Urothelium cell line (cell line): ENCODE measurements around the gene SGK1.
"Not testable (repeated sequence)": the region's sequence is repeated elsewhere in the genome, so short reads cannot be mapped to it uniquely, and the experiment has no call there.

ENCODE experiments used
- DNase-seq: peaks from one replicate; pipeline ENCODE4 v3.0.0; 2011; ENCODE audit warnings: low spot score, mixed read lengths
- FAIRE-seq: peaks from 2 replicates; lab custom pipeline; 2011; peaks lifted over from hg19 to GRCh38; lab: Jason Lieb, UNC

The SGK1 gene

DNA sequence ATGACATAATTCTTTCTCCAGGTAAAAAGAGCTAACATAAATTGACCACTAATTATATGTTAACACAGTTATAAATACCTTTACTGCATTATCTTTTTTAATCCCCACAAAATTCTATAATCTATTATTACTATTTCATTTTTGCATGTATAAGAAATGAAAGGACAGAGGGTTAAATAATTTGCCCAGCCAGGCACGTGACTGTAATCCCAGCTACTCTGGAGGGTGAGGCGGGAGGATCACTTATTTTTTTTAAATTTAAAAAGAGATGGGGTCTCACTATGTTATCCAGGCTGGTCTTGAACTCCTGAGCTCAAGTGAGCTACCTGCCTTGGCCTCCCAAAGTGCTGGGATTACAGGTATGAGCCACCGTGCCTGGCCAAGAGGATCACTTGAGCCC, 121.9 kb downstream of the SGK1 start:
- FAIRE-seq: no peak
- no peak for DNase-seq

DNA sequence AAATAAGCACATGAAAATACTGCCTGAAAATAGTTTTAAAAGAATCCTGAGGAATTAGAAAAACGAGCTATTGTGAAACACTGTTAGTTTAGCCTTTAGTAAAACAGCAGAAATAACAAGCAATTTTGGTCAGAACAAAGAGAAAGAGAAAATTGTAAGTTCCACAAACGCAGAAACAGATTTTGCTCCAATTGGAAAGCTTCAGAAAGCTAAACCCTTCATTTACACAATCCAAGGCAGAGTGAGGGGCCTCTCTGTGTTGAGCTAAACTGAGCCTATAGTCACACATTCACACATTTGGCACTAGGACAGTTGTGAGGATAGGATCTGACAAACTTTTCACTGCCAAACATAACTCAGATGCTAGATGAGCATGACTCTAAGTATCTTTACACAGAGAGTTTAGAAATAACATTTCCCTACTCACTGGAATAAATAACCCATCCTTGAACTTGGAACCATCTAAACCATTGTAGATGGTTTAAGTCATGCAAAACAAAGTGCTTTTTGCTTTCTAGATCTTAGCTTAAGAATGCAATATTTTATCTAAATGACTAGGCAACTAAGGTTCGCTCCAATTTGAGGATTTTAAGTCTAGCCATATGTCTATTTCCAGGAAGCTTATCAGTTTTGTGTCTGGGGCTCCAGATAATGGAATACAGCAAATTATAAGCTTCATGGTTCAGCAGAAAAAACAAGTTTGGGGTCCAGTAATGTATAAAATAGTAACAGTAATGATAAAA, 122.6 kb downstream of the SGK1 start:
- FAIRE-seq (no peak), DNase-seq (no peak)

DNA sequence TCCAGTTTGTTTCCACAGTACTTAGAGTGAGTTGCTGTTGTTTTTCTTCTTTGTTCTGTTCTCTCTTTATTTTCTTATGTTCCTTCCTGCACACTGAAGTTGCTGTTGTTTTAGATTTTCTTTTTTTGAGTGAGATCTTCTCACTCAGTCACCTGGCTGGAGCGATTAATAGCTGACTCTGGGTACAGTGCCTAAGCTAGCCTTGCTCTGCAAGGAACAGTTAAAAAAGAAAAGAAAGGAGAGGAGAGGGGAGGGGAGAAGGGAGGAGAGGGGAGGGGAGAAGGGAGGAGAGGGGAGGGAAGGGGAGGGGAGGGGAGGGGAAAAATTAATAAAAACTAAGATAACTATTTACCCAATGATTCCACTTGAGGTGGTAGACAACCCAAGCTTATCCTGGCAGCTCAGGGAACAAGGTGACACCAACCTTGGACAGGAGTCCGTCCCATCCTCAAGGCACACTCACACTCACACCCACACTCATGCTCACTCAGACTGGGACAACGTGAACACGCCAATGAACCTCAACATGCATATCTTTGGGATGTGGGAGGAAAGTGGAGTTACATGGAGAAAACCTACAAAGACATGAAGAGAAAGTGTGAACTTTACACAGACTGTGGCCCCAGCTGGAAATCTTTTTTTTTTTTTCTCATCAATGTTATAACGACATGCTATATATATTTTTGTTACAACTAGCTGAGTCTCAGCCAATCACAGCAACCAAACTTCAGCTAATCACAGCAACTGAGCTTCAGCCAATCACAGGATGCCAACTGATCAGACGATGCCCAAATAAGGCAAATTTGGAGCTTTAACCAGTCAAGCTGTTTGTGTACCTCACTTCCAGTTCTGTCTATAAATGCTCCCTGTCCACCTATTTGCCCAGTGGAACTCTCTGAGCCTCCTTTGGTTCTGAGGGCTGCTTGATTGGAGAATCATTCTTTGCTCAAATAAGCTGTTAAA, 124.1 kb downstream of the SGK1 start:
- FAIRE-seq (peak; percentile 30), DNase-seq (no peak)

DNA sequence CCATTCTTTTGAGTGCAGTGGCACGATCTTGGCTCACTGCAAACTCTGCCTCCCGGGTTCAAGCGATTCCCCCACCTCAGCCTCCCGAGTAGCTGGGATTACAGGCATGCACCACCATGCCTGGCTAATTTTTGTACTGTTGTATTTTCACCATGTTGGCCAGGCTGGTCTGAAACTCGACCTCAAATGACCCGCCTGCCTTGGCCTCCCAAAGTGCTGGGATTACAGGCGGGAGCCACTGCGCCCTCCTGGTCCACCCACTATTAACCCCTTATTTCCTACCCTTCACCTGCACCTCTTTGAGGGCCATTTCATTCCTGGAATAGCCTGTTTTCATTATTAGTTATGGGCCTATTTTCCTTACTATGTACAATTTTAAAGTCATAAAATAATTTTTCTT, 125.3 kb downstream of the SGK1 start:
- FAIRE-seq, DNase-seq: not testable (repeated sequence)

DNA sequence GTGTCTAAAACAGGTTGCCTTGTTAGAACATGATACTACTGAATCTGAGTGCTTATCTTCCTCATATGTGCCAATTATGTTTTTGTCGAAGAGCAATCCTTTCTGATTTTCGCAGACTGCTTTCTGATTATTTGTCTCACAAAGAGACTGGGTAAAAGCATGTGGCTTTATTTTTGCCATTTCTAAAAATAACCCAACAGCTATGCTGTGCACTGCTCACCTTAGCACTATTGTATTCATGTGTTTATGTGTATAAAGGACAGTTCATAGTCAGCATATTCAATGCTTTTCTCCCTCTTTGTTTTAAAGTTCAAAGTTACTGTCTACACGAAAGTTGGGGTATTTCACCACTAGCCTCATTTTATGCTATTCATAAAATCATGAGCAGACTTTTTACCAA, 127.0 kb downstream of the SGK1 start:
- DNase-seq: no peak
- FAIRE-seq: no peak

DNA sequence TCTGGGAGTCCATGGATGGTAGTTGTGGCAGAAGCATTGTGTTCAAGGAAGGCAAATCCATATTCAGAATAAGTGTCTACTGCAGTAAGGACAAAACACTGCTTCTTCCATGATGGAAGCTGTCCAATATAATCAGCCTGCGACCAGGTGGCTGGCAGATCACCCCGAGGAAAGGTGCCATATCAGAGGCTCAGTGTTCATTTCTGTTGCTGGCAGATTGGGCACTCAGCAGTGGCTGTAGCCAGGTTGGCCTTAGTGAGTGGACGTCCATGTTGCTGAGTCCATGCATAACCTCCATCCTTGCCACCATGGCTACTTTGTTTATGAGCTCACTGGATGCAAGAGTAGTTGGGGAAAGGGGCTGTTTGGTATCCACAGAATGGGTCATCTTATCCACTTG, 130.2 kb downstream of the SGK1 start:
- DNase-seq (no peak), FAIRE-seq (no peak)

DNA sequence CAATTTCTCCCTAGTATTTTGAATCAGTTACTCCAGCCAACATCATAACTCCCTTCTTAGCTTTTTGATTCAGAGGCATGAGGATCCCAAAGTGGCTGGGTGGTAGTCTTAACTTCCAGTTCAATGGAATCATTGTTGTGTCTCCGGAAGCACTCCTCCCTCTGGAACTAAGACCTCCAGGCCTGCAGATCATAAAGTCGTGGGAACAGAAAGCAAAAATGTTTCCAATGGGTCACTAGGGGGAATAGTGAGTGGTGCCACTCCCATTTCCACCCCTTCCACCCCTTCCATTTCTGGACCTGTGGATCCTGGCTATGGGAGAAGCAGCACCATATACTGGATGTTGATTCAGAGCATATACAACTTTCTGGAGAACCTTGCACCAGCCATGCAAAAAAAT, 130.8 kb downstream of the SGK1 start:
- no peak for DNase-seq
- FAIRE-seq: no peak

DNA sequence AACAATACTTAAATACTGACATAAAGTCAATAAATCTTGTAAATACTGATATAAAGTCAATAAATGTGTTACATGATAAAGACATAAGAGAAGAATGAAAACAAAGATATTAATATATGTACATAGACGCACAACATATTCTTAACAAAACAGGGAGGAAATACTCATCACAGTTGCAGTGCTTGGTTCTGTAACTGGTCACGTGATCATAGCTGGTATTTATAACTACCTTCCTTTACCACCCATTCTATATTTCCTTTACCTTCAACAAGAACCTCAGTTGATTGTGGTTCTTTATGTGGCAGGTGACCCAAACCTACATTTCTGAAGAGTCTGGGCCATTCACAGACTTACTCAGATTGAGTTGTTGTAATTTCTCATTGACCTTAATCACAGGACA, 131.6 kb downstream of the SGK1 start:
- DNase-seq (no peak), FAIRE-seq (no peak)

DNA sequence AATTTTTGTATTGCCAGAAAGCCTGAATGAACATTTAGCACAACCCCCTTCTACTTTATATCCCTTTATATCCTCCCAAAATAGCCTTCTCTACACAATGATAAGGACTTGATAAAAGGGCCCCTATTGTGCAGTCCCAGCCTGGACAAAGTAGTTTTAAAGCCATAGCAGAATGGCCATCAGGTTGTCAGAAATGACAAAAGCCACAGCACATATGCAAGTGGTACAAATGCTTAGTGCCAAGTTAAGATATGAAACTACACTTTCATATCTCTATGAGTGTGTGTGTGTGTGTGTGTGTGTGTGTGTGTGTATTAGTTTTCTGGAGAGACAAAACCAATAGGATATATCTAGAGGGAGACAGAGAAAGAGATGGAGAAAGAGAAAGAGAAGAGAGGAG, 132.6 kb downstream of the SGK1 start:
- DNase-seq (no peak), FAIRE-seq (no peak)

DNA sequence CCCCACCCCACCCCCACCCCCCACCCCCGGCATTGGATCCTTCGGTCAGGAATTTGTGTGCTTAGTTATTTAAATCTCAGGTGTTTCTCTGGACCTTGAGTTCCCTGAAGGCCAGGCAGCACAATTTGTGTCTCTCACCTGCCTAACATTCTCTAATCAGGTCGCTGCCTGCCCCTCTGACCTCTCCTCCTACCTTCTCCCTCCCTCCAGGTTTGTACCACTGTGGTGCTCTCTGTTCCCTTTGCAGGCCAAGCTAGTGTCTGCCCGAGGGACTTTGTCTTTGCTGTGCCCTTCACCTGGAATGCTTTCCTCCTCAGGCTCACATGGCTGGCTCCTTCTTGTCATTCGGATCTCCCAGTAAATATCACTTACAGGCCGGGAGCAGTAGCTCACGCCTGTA, 134.1 kb downstream of the SGK1 start:
- DNase-seq: no peak
- no peak for FAIRE-seq

DNA sequence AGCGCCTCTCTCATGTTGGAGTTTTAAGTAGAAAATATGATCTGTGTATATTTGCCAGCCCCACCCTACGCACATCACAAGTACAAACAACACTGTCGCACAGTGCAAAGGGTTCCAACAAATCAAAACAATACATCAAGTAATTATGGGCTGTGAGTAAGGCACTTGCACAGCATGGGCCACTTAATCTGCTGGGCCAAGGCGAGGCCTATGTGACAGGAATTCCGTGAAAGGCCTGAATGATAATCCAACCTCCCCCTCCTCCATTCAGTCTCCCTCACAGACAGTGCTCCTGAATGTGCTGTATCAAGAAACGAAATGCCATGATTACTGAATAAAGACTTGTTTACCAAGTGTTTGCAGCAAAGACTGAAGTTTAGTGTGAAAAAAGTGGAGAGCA, 135.4 kb downstream of the SGK1 start:
- FAIRE-seq (no peak), DNase-seq (no peak)

DNA sequence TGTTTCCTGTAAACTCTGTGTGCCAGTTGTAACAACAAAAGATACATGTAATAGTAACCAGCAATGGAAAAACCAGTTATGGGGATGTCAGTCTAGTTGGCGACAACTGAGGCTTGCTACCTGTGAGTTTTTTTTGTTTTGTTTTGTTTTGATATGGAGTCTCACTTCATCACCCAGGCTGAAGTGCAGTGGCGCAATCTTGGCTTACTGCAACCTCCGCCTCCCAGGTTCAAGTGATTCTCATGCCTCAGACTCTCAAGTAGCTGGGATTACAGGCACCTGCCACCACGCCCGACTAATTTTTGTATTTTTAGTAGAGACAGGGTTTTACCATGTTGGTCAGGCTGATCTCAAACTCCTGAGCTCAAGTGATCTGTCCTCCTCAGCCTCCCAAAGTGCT, 136.2 kb downstream of the SGK1 start:
- FAIRE-seq: not testable (repeated sequence)

DNA sequence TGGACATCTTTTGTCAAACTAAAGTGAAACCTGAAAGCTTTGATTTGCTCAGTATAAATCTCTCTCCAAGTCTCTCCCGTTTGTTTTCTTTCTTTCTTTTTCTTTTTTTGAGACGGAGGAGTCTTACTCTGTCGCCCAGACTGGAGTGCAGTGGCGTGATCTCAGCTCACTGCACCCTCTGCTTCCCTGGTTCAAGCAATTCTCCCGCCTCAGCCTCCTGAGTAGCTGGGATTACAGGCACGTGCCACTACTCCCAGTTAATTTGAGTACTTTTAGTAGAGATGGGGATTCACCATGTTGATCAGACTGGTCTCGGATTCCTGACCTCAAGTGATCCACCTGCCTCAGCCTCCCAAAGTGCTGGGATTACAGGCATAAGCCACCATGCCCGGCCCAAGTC, 136.7 kb downstream of the SGK1 start:
- not testable (repeated sequence) for DNase-seq, FAIRE-seq

More for the DNA sequence above, 136.2 kb downstream of the SGK1 start:
- DNase-seq: not testable (repeated sequence)

DNA sequence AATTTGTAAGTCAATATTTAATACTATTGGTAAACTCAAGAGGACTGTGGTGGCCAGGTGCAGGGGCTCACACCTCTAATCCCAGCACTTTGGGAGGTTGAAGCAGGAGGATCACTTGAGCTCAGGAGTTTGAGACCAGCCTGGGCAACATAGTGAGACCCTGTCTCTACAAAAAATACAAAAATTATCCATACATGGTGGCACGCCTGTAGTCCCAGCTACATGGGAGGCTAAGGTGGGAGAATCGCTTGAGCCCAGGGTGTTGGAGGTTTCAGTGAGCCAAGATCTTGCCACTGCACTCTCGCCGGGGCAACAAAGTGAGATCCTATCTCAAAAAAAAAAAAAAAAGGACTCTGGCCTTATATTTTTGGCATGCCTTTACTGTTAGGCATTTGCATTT, 137.4 kb downstream of the SGK1 start:
- not testable (repeated sequence) for FAIRE-seq

DNA sequence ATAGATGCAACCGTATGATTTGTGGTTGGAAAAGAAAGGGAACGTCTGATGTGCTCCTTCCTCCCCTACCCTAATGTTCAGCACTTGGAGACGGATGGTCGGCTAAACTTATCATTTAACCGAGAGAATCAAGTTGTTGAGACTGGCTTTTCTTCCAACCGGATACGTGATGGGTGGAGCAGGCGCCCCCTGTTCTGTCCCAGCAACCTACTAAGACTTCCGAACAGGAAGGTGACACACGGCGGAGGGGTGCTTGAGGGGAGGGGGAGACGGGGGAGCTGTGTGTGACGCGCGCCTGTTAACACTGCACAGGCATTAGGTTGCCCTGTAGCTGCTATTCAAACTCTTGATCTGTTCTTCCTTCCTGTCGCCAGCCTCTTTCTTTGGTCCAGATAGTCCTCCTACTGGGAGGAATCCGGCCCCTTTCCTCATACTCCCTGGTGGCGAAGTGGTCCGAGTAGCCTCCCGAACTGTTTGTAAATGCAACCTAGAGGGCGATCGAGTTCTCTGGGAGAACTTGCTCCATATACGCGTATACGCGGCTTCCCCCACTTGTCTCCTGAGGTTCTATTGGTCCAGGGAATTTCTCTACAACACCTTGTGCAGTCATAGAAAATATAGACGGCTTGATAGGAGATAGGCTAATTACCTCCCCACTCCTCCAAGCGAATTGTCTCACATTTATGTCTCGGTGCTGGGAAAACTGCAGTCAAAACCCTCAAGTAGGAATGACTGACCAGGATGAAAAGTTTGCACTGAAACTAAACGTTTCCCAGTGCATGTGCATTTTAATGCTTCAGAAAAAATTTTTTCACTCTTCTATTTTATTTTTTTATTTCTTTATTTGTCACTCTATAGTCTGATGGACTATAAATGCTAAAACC, 139.5 kb downstream of the SGK1 start:
- FAIRE-seq (no peak), DNase-seq (peak; percentile 81)

More for the DNA sequence above, 137.4 kb downstream of the SGK1 start:
- not testable (repeated sequence) for DNase-seq

DNA sequence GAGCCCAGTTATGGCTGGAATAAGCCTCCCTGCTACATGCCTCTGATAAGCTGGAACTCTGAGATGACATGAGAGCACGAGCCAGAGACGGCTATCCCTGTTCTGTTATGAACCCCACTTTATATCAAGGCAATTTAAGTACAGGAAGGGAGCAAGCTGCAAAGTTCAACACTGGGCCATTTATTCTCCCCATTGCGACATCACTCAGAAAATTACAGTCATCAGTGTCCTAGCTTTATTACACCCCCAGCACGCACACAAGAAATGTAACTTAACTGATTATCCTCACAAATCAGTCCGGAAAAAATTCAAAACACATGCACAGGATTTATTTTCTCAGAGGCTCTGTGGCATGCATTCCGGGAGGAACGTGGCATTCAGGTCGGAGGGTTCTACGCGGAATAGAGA, 140.2 kb downstream of the SGK1 start:
- no peak for DNase-seq

DNA sequence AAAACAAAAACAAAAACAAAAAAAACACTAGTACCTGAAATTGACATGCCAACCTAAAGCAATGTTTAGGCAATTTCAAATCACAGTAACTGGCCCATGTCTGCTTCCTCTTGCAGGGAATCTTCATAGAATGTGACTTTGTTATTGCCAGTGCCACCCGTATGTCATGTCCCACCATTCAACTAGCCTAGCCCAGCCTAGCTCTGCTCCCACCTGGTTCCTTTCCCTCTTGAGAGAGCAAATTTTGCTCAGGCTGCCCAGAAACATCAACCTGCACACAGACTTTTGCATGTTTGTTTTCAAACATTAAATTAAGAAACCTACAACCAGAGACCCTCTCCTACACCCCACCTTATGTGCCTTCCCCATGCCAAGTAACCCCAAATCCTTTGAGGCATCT, 140.7 kb downstream of the SGK1 start:
- DNase-seq (no peak), FAIRE-seq (no peak)

More for the DNA sequence above, 140.2 kb downstream of the SGK1 start:
- FAIRE-seq: no peak

DNA sequence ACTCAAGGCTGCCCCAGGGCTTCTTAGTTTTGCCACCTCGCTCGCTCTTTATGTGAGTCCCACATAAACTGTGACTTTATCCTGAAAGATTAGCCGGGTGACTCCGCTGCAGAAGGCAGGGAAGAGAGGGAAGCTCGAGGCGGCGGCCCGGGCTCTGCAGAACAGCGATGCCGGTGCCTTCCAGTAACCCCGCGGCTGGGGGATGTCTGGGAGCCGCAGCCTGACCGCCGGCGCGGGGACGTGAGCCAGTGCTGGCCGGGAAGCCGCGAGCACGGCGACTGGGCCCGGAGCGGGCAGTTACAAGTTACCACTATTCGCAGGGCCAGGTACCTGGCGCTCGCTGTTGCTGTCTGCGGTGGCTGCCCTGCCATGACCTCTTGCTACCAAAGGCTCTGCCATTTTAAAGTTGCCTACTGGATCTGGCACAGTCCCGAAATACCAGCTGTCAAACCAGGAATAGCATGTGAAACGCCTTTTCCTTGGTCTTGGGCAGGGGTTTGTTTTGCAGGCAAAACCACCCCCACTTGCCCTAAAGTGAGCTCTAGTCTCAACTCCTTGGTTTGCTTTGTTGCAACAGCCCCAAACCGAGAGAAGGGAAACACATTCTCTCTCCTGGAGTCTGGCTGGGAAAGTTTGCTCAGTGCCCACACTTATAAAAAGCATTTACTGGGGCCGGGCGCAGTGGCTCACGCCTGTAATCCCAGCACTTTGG, 141.5 kb downstream of the SGK1 start:
- FAIRE-seq (no peak), DNase-seq (no peak)

DNA sequence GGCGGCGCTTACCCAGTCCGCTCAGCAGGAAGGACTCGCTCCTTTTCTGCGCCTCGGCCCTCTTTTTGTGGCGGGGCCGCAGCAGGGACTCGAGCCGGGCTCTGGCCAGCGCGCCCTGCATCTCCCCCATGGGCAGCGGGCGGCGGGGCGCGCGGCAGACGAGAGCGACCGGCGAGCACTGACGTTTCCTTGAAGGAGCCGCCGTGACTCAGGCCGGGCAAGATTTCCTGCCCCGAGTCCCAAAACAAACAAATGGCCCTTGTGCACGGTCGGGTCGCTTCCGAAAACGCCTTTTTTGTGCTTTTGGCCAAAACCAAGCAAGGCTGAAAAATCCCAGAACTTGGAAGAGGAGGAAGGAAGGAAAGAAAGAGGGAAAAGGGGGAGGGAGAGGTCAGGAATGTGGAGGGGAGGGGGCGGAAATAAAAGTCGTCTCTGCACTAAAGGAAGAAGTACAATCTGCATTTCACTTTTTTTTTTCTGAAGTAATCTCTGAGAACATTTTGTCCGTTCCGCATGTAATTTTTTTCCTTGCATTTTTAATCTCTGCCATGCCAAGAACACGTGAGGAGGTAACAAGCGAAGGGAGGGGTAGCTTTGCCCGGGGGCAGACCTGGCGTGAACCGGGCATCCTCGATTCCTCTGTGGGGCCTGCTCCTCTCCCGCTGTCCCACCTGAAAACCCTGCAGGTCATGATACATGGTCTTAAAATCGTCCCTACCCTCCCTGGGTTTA, 142.2 kb downstream of the SGK1 start:
- peak; percentile 65 for DNase-seq

More for the DNA sequence above, 142.2 kb downstream of the SGK1 start:
- FAIRE-seq: no peak
